CD4-positive, CD25-positive, alpha-beta regulatory T cell (primary cell): ENCODE results near the gene HTT-AS. TPM values are rescaled to one million over a fixed set of nuclear protein-coding genes. Genes with fewer than 3 reads are reported as not detected.

Experiments used
- ATAC-seq, 2 donors: fragments of 150-1000 bp; cut with Tn5 transposase; one replicate each; pipeline ENCODE4 v1.10.0; 2021; ENCODE audit warnings: low read depth in 2 of 2, moderate number of reproducible peaks in 2 of 2, moderate library complexity in 1 of 2
- DNase-seq, 3 donors: peaks; one replicate each; pipeline versions ENCODE4 v3.0.0 to v3.0.0-alpha.2; 2012 to 2022; ENCODE audit warnings: mixed read lengths in 1 of 3
- H3K27ac ChIP-seq: one replicate; pipeline ENCODE4 v1.7.0; 2013; ENCODE audit warnings: mild to moderate bottlenecking, low read length; ENCODE audit not compliant: insufficient read depth, poor library complexity, severe bottlenecking
- H3K27me3 ChIP-seq: one replicate; pipeline ENCODE4 v1.7.0; 2013; ENCODE audit warnings: low read length; ENCODE audit not compliant: control insufficient read depth, insufficient read depth
- H3K36me3 ChIP-seq: one replicate; pipeline ENCODE4 v1.7.0; 2013; ENCODE audit warnings: mild to moderate bottlenecking, low read length, moderate library complexity; ENCODE audit not compliant: control insufficient read depth, insufficient read depth
- H3K4me1 ChIP-seq: 2 replicates; pipeline ENCODE4 v1.7.0; 2013; ENCODE audit warnings: mild to moderate bottlenecking, low read length; ENCODE audit not compliant: insufficient read depth, control insufficient read depth, poor library complexity, severe bottlenecking
- H3K4me3 ChIP-seq: one replicate; pipeline ENCODE4 v1.7.0; 2013; ENCODE audit warnings: low read depth, mild to moderate bottlenecking, low read length, moderate library complexity
- H3K9me3 ChIP-seq, 2 experiments: 1 replicate in 1 of 2; 2 replicates in 1 of 2; pipeline ENCODE4 v1.7.0; 2013; ENCODE audit warnings: low read length in 2 of 2, mild to moderate bottlenecking in 1 of 2, moderate library complexity in 1 of 2; ENCODE audit not compliant: control insufficient read depth in 2 of 2
- H3K27ac Mint-ChIP-seq, 3 donors: one replicate each; pipeline ENCODE4 v1.8.0; 2020 to 2022; ENCODE audit warnings: mild to moderate bottlenecking in 3 of 3, mixed read lengths in 3 of 3, moderate library complexity in 2 of 3
- H3K27me3 Mint-ChIP-seq: one replicate; pipeline ENCODE4 v1.8.0; 2022; ENCODE audit warnings: mild to moderate bottlenecking, mixed read lengths
- H3K36me3 Mint-ChIP-seq: one replicate; pipeline ENCODE4 v1.8.0; 2020; ENCODE audit warnings: mixed read lengths
- H3K4me1 Mint-ChIP-seq, 4 donors: one replicate each; pipeline ENCODE4 v1.8.0; 2020 to 2022; ENCODE audit warnings: mixed read lengths in 4 of 4, mild to moderate bottlenecking in 1 of 4
- H3K4me3 Mint-ChIP-seq, 4 donors: one replicate each; pipeline ENCODE4 v1.8.0; 2020 to 2022; ENCODE audit warnings: mild to moderate bottlenecking in 4 of 4, mixed read lengths in 4 of 4, moderate library complexity in 3 of 4
- H3K9me3 Mint-ChIP-seq, 7 donors: one replicate each; pipeline ENCODE4 v1.8.0; 2020 to 2022; ENCODE audit warnings: mixed read lengths in 7 of 7, mild to moderate bottlenecking in 3 of 7, moderate library complexity in 2 of 7
- polyA plus RNA-seq, 4 donors: library from polyadenylated mRNA; unstranded; fragments of 300-500 nt; fragmentation: Illumina TruSeq; gene quantifications; one replicate each; pipeline ENCODE4 v1.2.3, GENCODE V29; 2021
- total RNA-seq: library from RNA; stranded (reverse); gene quantifications from one replicate; pipeline ENCODE4 v1.2.3, GENCODE V29; 2022

HTT-AS gene
- total and polyA plus RNA-seq, 5 donors from 2014 or later, result not detected

DNA sequence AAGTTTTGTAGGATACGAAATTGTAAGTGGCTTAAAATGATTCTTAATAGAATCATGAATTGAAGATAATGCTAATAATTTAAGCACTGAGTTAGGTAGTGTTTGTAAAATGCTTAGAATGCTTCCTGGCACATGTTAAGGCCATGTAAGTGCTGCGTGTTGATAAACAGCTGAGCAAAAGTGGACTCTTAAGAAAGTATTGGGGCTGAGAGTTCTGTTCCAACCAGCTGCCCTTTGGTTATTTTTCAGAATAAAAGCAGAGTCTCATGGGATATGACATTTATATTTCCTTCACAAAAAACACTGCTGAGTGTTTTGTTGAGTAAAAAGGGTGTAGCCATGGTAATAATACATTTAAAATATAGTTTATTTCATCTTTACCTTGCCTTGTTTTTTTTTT is 42.6 kb upstream of the HTT-AS start:
- Mint-ChIP-seq H3K4me1 (peaks cover under 1 to 10% (median 4%) of the 10 kb centered on the region in 4 donors), H3K36me3 (peaks cover 38% of the 10 kb centered on the region), H3K9me3 (no peaks in the 10 kb centered on the region), H3K27ac (no peak overlapping the region), H3K4me3 (no peak overlapping the region), H3K27me3 (no peaks in the 10 kb centered on the region)
- no peak for DNase-seq
- no peak overlapping the region for H3K4me3 ChIP-seq
- peaks cover 87% of the 10 kb centered on the region for H3K36me3 ChIP-seq
- no peak for ATAC-seq
- no peaks in the 10 kb centered on the region for H3K9me3 ChIP-seq
- no peaks in the 10 kb centered on the region for H3K27me3 ChIP-seq
- H3K27ac ChIP-seq, result no peak overlapping the region
- peaks cover 5% of the 10 kb centered on the region for H3K4me1 ChIP-seq

DNA sequence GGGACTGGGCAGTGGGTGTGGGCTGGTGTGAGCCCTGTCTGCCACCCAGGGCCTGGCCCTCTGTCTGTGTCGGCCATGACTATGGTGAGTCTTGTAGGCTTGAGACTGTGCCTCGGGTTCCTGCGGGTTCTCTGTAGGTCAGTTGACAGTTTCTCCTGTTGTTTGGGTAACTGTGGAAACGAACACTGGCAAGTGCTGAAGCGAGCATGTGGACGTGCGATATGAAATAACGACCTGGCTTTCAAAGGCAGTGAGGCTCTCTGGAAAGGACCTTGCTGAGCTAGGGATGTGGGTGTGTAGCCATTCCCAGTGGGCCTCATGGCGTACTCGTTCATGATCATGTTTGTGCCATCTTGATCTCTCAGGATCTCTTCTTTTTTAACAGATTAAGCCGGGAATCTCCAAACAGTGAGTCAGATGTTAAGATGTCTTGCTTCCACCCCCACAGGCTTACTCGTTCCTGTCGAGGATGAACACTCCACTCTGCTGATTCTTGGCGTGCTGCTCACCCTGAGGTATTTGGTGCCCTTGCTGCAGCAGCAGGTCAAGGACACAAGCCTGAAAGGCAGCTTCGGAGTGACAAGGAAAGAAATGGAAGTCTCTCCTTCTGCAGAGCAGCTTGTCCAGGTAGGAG is 41.4 kb upstream of the HTT-AS start:
- Mint-ChIP-seq H3K27me3 (no peaks in the 10 kb centered on the region), H3K4me3 (no peak overlapping the region), H3K36me3 (peaks cover 40% of the 10 kb centered on the region), H3K9me3 (no peaks in the 10 kb centered on the region), H3K27ac (no peak overlapping the region), H3K4me1 (peaks cover 0 to 10% (median under 1%) of the 10 kb centered on the region in 4 donors)
- DNase-seq (no peak), ATAC-seq (no peak)
- no peaks in the 10 kb centered on the region for H3K9me3 ChIP-seq
- peaks cover 85% of the 10 kb centered on the region for H3K36me3 ChIP-seq
- no peaks in the 10 kb centered on the region for H3K4me1 ChIP-seq
- H3K27me3 ChIP-seq, result no peaks in the 10 kb centered on the region
- no peak overlapping the region for H3K27ac ChIP-seq
- H3K4me3 ChIP-seq, result no peak overlapping the region

DNA sequence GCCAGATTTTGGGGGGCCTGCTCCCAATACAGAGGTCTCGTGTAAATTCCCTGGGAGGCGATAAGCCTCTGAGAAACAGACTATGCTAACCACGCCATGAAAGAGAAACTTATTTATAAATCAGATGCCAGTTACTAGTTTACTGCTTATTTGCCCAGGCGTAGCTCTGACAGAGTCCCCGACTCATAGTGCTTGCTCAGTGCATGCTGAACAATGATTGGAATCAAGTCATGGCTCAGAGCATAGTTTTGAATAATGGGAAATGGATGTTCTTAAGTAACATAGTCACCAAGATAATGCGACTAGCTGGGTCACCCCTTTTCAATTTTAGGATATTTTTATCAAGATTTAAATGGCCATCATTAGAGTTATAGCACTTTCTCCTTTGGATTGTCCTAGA is 40.0 kb upstream of the HTT-AS start:
- no peaks in the 10 kb centered on the region for H3K9me3 ChIP-seq
- H3K36me3 Mint-ChIP-seq, result peaks cover 42% of the 10 kb centered on the region
- no peak overlapping the region for H3K4me3 Mint-ChIP-seq
- DNase-seq (no peak), ATAC-seq (no peak)
- peaks cover 0 to 7% (median 3%) of the 10 kb centered on the region in 4 donors for H3K4me1 Mint-ChIP-seq
- H3K9me3 Mint-ChIP-seq, result no peaks in the 10 kb centered on the region
- no peak overlapping the region for H3K27ac ChIP-seq
- H3K4me1 ChIP-seq, result no peaks in the 10 kb centered on the region
- peaks cover 90% of the 10 kb centered on the region for H3K36me3 ChIP-seq
- no peak overlapping the region for H3K27ac Mint-ChIP-seq
- H3K4me3 ChIP-seq, result no peak overlapping the region
- no peaks in the 10 kb centered on the region for H3K27me3 ChIP-seq
- H3K27me3 Mint-ChIP-seq, result no peaks in the 10 kb centered on the region

DNA sequence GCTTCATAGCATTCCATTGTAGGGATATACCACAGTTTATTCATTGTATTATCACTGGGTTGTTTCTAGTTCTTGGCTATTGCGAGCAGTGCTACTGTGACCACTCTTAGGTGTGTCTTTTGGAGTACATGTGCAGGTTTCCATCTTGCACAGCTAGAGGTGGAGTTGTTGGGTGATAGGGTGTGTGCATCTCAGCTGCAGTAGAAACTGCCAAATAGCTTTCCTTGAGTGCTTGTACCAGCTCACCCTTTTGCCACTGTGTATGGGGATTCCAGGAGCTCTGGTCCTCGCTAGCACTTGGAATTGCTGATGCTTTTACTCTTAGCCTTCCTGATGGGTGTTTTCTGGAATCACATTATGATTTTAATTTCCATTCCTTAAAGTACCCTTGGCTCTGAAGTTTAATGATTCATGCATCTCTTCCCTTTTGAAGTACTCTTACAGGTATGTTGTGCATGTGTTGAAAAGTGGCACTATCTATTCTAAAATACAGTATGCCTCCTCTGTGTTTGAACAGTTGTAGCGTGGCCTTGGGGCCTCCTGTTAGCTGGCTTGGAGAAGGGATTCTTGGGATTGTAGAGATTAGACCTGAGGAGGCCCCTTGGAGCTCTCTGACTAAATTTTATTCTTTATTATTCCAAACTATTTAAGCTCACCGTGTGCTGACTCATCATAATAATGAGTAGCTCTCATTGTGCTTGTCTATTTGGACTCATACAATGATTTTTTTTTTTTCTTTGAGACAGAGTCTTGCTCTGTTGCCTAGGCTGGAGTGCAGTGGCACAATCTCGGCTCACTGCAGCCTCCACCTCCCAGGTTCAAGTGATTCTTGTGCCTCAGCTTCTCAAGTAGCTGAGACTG is 38.5 kb upstream of the HTT-AS start:
- Mint-ChIP-seq H3K36me3 (peaks cover 38% of the 10 kb centered on the region), H3K27ac (no peak overlapping the region), H3K27me3 (no peaks in the 10 kb centered on the region), H3K4me3 (no peak overlapping the region), H3K4me1 (peaks cover 0 to 5% (median 3%) of the 10 kb centered on the region in 4 donors), H3K9me3 (no peaks in the 10 kb centered on the region)
- Histone ChIP-seq H3K4me1 (no peaks in the 10 kb centered on the region), H3K27ac (no peak overlapping the region), H3K36me3 (peaks cover 88% of the 10 kb centered on the region), H3K9me3 (no peaks in the 10 kb centered on the region), H3K4me3 (no peak overlapping the region), H3K27me3 (no peaks in the 10 kb centered on the region)
- DNase-seq (no peak), ATAC-seq (no peak)

DNA sequence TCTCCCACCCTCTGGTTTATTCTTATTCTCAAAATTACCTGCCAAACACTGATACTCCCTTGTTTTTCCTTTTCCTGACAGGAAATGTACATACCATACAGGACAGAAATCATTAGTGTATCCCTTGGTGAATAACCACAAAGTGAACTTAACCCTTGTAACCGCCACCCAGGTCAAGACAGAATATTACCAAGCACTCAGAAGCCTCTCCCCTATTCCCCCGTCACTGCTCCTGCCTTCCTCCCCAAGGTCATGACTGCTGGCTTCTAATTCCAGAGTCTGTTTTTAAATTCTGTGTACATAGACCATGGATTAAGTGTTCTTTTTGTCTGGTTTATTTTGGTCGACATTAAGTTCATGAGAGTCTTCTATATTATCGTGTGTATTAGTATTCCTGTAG is 37.9 kb upstream of the HTT-AS start:
- H3K4me3 ChIP-seq, result no peak overlapping the region
- peaks cover 43% of the 10 kb centered on the region for H3K36me3 Mint-ChIP-seq
- H3K27ac ChIP-seq, result no peak overlapping the region
- H3K36me3 ChIP-seq, result peaks cover 88% of the 10 kb centered on the region
- H3K27me3 Mint-ChIP-seq, result no peaks in the 10 kb centered on the region
- H3K4me3 Mint-ChIP-seq, result no peak overlapping the region
- no peaks in the 10 kb centered on the region for H3K9me3 Mint-ChIP-seq
- no peak for DNase-seq
- H3K27me3 ChIP-seq, result no peaks in the 10 kb centered on the region
- H3K4me1 Mint-ChIP-seq, result peaks cover 0 to 5% (median 3%) of the 10 kb centered on the region in 4 donors
- H3K27ac Mint-ChIP-seq, result no peak overlapping the region
- ATAC-seq, result no peak
- no peaks in the 10 kb centered on the region for H3K9me3 ChIP-seq
- H3K4me1 ChIP-seq, result no peaks in the 10 kb centered on the region

DNA sequence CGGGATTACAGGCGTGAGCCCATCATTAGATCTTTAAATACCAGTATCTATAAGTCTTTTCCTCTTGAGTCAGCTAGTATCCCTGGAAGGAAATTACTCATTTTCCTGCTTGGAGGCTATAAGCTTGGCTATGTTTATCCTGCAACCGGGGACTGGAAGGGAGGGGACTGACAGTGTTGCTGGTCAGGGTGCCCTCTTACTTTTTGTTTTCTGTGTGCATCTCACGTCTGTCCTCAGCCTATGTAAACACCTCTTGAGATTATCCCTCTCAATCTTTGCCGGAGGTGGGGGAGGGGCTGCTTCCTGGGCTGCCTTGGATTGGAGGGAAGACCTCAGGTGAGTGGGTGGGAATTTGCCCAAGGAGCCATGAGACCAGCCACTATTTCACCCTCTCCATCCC is 37.1 kb upstream of the HTT-AS start:
- ATAC-seq, result no peak
- no peak overlapping the region for H3K27ac Mint-ChIP-seq

DNA sequence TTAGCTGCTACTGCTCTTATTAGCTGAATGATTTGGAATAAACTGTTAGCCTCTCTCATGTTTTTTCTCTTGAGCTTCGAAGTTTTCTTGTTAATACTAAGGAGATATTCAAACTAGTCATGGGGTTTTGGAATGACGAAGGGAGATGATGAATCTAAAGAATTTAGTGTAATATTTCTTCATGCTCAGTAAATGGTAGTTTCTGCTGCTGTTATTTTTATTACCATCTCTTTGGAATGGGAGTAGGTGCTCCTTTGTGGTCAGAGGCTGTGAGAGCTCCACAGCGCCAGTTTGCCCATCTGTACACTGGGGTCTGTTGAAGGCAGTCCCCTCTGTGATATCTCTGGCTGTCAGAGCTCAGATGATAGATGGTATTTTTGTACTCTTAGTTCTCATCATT is 33.9 kb upstream of the HTT-AS start:
- Histone ChIP-seq H3K27me3 (no peaks in the 10 kb centered on the region), H3K9me3 (no peaks in the 10 kb centered on the region), H3K4me3 (no peak overlapping the region), H3K27ac (no peak overlapping the region), H3K4me1 (peaks cover 5% of the 10 kb centered on the region), H3K36me3 (peaks cover 64% of the 10 kb centered on the region)
- no peak for DNase-seq
- Mint-ChIP-seq H3K4me1 (peaks cover 5 to 9% (median 6%) of the 10 kb centered on the region in 4 donors), H3K27ac (no peak overlapping the region), H3K4me3 (no peak overlapping the region), H3K36me3 (peaks cover 37% of the 10 kb centered on the region), H3K27me3 (no peaks in the 10 kb centered on the region), H3K9me3 (no peaks in the 10 kb centered on the region)
- no peak for ATAC-seq

More for the DNA sequence above, 37.1 kb upstream of the HTT-AS start:
- H3K4me3 Mint-ChIP-seq, result no peak overlapping the region
- H3K27me3 Mint-ChIP-seq, result no peaks in the 10 kb centered on the region
- peaks cover 44% of the 10 kb centered on the region for H3K36me3 Mint-ChIP-seq
- Histone ChIP-seq H3K9me3 (no peaks in the 10 kb centered on the region), H3K27me3 (no peaks in the 10 kb centered on the region), H3K4me1 (peaks cover 4% of the 10 kb centered on the region), H3K4me3 (no peak overlapping the region), H3K27ac (no peak overlapping the region), H3K36me3 (peaks cover 83% of the 10 kb centered on the region)
- no peaks in the 10 kb centered on the region for H3K9me3 Mint-ChIP-seq
- peaks cover 3 to 8% (median 4%) of the 10 kb centered on the region in 4 donors for H3K4me1 Mint-ChIP-seq
- DNase-seq, result no peak
